ENCODE measurements around the gene IQSEC2.

IQSEC2 gene

DNA sequence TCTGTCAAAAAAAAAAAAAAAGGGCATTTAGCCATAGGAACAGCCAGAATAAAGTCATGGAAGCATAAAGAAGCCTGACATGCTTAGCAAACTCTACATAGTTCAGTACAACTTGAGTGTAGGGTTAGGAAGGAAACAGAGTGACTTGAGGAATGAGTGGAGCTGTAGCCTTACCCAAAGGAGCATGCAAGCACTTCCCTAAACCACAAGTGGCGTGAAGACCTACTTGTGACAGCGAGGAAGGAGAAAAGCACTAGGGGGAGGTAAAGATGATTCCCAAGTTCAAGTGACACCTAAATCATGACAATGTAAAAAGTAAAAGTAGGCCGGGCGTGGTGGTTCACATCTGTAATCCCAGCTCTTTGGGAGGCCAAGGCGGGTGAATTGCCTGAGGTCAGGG is 21.8 kb upstream of the IQSEC2 start:
- TF ChIP-seq CTCF (IDR thresholded peaks at IDR 0.05) = no peak
- DNase-seq (ENCODE audit: low spot score) = no peak
- Histone ChIP-seq H3K4me3 (no peak overlapping the region), H3K27ac (no peak overlapping the region)

GRCh38 chrX:53300157-53300556 is 18.8 kb upstream of the IQSEC2 start:
- no peak overlapping the region for H3K4me3 ChIP-seq
- no peak overlapping the region for H3K27ac ChIP-seq
- TF ChIP-seq CTCF (IDR thresholded peaks at IDR 0.05) = no peak
- no peak for DNase-seq (ENCODE audit: low spot score)

- TF ChIP-seq CTCF (IDR thresholded peaks at IDR 0.05) = no peak
- no peak for DNase-seq (ENCODE audit: low spot score)
- no peak overlapping the region for H3K4me3 ChIP-seq
- H3K27ac ChIP-seq = no peak overlapping the region
Measured at GRCh38 chrX:53294024-53294648, 12.8 kb upstream of the IQSEC2 start.

GRCh38 chrX:53291596-53291995 is 10.2 kb upstream of the IQSEC2 start:
- no peak for DNase-seq (ENCODE audit: low spot score)
- no peak overlapping the region for H3K4me3 ChIP-seq
- TF ChIP-seq CTCF (IDR thresholded peaks at IDR 0.05) = no peak

DNA sequence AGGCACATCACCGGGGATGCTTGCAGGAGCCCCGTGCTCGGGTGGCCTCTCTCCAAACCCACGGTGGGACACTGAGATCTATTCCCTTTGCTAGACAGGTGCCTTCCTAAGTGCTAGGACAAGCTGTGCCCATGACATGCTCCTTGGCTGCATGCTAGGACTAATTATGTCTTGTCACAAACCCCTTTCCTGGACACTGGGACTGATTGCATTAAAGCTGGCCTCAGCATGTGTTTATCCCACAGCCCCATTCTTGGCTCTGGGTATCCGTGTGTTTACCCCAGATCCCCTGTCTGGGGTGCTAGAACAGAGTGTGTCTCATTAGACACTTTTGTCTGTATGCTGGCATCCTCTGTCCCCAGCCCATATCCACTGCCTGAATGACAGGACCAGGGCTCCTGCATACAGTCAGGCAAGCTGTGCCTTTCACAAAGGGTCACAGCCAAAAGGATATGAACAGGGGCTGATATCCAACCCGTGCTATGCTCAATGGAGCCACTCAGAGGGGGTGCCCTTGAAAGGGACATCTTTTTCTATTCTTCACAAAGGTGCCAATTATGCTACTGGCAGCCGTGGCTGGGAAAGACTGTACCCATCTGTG is 9.2 kb upstream of the IQSEC2 start:
- H3K4me3 ChIP-seq = no peak overlapping the region
- H3K27ac ChIP-seq = no peak overlapping the region
- no peak for DNase-seq (ENCODE audit: low spot score)
- TF ChIP-seq CTCF (IDR thresholded peaks at IDR 0.05) = no peak

More at GRCh38 chrX:53291596-53291995, 10.2 kb upstream of the IQSEC2 start:
- no peak overlapping the region for H3K27ac ChIP-seq

- DNase-seq (ENCODE audit: low spot score) = no peak
- no peak overlapping the region for H3K4me3 ChIP-seq
Measured at GRCh38 chrX:53288189-53288588, 6.8 kb upstream of the IQSEC2 start.

More at GRCh38 chrX:53288189-53288588, 6.8 kb upstream of the IQSEC2 start:
- H3K27ac ChIP-seq = peak overlapping the region; percentile 14 to 83
- TF ChIP-seq CTCF (IDR thresholded peaks at IDR 0.05) = no peak

All from coronary artery (tissue), 2 donors.